DND-41 (cell line): ENCODE measurements around the gene JMJD1C.

ENCODE experiments used
- CTCF ChIP-seq: IDR thresholded peaks from 2 replicates; pipeline ENCODE4 v1.5.1; 2012; ENCODE audit warnings: borderline replicate concordance, low read length, moderate library complexity, mild to moderate bottlenecking; ENCODE audit not compliant: poor library complexity, severe bottlenecking; ENCODE audit errors: extremely low read depth
- EZH2 ChIP-seq: IDR thresholded peaks from 3 replicates; pipeline ENCODE4 v1.6.1; 2012; ENCODE audit warnings: borderline replicate concordance, low read depth, mild to moderate bottlenecking, moderate library complexity, low read length, inconsistent platforms; ENCODE audit not compliant: severe bottlenecking

GRCh38 chr10:63255316-63255715, 210.5 kb downstream of the JMJD1C start:
- TF ChIP-seq CTCF (no peak), EZH2 (no peak)
